GM12878 (cell line): ENCODE data around the gene MPP1. TPM values are rescaled to one million over a fixed set of nuclear protein-coding genes. Genes with fewer than 3 reads are reported as not detected.

ENCODE experiments used
- ATAC-seq: fragments of 200-7000 bp; cut with Tn5 transposase; 3 replicates; pipeline ENCODE4 v1.9.1; 2020; ENCODE audit warnings: mild to moderate bottlenecking, moderate library complexity
- BruUV-seq: library from RNA; stranded (reverse); fragments of 400-500 nt; replicated peaks from 2 replicates; lab custom pipeline; 2021; lab: Mats Ljungman, UMichigan
- CTCF ChIA-PET: fragments of 300-600 bp; sonication (Branson Sonifier 250); formaldehyde crosslinking; extraction: SDS; loops from one replicate; lab custom pipeline; 2021; ENCODE audit warnings: inconsistent platforms; lab: Yijun Ruan, JAX
- POLR2A ChIA-PET: fragments of 350-600 bp; formaldehyde crosslinking; extraction: SDS; loops from one replicate; lab custom pipeline; 2021; ENCODE audit warnings: inconsistent platforms; lab: Charles Lee
- RAD21 ChIA-PET: fragments of 300-600 bp; sonication (Branson Sonifier 250); formaldehyde crosslinking; loops from one replicate; lab custom pipeline; 2023; ENCODE audit warnings: antibody characterized with exemption; ENCODE audit not compliant: unreplicated experiment; lab: Charles Lee
- SMC1A ChIA-PET: fragments of 300-600 bp; sonication (Branson Sonifier 250); formaldehyde crosslinking; loops from one replicate; lab custom pipeline; 2023; ENCODE audit not compliant: unreplicated experiment, uncharacterized antibody; lab: Charles Lee
- DNase-seq: peaks from one replicate; pipeline ENCODE4 v3.0.0-alpha.2; 2011; ENCODE audit warnings: low read depth, low spot score
- FAIRE-seq: peaks from 3 replicates; lab custom pipeline; 2011; peaks lifted over from hg19 to GRCh38; lab: Jason Lieb, UNC
- H2AFZ ChIP-seq: 2 replicates; pipeline ENCODE4 v1.6.0; 2011; ENCODE audit warnings: low read depth, low read length, control low read depth; ENCODE audit not compliant: control insufficient read depth
- H3K27ac ChIP-seq: 2 replicates; pipeline ENCODE4 v1.5.1; 2011; ENCODE audit warnings: control low read depth; ENCODE audit not compliant: control insufficient read depth, insufficient read depth
- H3K27me3 ChIP-seq, 2 experiments: replicated peaks in 1 of 2; 2 replicates each; pipeline versions ENCODE4 v1.6.0 to v1.6.1; 2011; ENCODE audit warnings: low read length in 1 of 2; ENCODE audit not compliant: control insufficient read depth in 2 of 2, insufficient read depth in 2 of 2
- H3K36me3 ChIP-seq, 2 experiments: 2 replicates each; pipeline ENCODE4 v1.5.1; 2011; ENCODE audit warnings: low read length in 1 of 2; ENCODE audit not compliant: control insufficient read depth in 2 of 2, insufficient read depth in 2 of 2
- H3K4me1 ChIP-seq: 2 replicates; pipeline ENCODE4 v1.6.1; 2011; ENCODE audit warnings: mild to moderate bottlenecking, low read length, moderate library complexity, mixed read lengths; ENCODE audit not compliant: control insufficient read depth, insufficient read depth
- H3K4me2 ChIP-seq: 2 replicates; pipeline ENCODE4 v1.6.0; 2011; ENCODE audit warnings: control low read depth; ENCODE audit not compliant: control insufficient read depth, insufficient read depth
- H3K4me3 ChIP-seq: fragments of 200-600 bp; sonication (generic); 2 replicates; pipeline ENCODE4 v1.5.1; 2016
- H3K79me2 ChIP-seq: 2 replicates; pipeline ENCODE4 v1.6.0; 2011; ENCODE audit warnings: low read length; ENCODE audit not compliant: control insufficient read depth, insufficient read depth
- H3K9ac ChIP-seq: 2 replicates; pipeline ENCODE4 v1.8.0; 2011; ENCODE audit warnings: low read length, control low read depth, mixed read lengths; ENCODE audit not compliant: control insufficient read depth, insufficient read depth
- H3K9me3 ChIP-seq: replicated peaks from 3 replicates; pipeline ENCODE4 v1.5.1; 2011; ENCODE audit warnings: mild to moderate bottlenecking, low read length; ENCODE audit not compliant: control insufficient read depth, insufficient read depth
- H4K20me1 ChIP-seq: 2 replicates; pipeline ENCODE4 v1.6.0; 2011; ENCODE audit not compliant: control insufficient read depth, insufficient read depth
- ATF2 ChIP-seq: IDR thresholded peaks from 2 replicates; pipeline ENCODE4 v1.6.1; 2012; ENCODE audit warnings: low read length, inconsistent platforms
- CBX5 ChIP-seq: sonication (generic); IDR thresholded peaks from 2 replicates; pipeline ENCODE4 v1.6.1; 2016; ENCODE audit warnings: low read depth, moderate library complexity, mild to moderate bottlenecking, inconsistent platforms
- CHD1 ChIP-seq: IDR thresholded peaks from 2 replicates; pipeline ENCODE4 v1.6.1; 2012; ENCODE audit warnings: low read depth, low read length, improper control_type of control experiment
- CTCF ChIP-seq, 3 experiments: IDR thresholded peaks in 2 of 3; conservative IDR thresholded peaks in 1 of 3; 2 replicates each; pipeline ENCODE4 v1.5.1; 2011; ENCODE audit warnings: low read depth in 3 of 3, low read length in 3 of 3, mild to moderate bottlenecking in 3 of 3, control low read depth in 2 of 3, moderate library complexity in 2 of 3, inconsistent platforms in 1 of 3, mixed read lengths in 1 of 3; ENCODE audit not compliant: control insufficient read depth in 2 of 3, insufficient read depth in 1 of 3; ENCODE audit errors: extremely low read depth in 1 of 3
- PAX5 ChIP-seq: IDR thresholded peaks from 2 replicates; pipeline ENCODE4 v1.6.1; 2011; ENCODE audit warnings: low read depth, low read length, borderline replicate concordance
- RB1 ChIP-seq: fragments of 450-650 bp; formaldehyde crosslinking; IDR thresholded peaks from 2 replicates; pipeline ENCODE4 v1.6.1; 2017; ENCODE audit warnings: mild to moderate bottlenecking, borderline replicate concordance
- TAF1 ChIP-seq: IDR thresholded peaks from 2 replicates; pipeline ENCODE4 v1.6.1; 2011; ENCODE audit warnings: mild to moderate bottlenecking, low read depth, low read length, borderline replicate concordance
- WRNIP1 ChIP-seq: IDR thresholded peaks from 2 replicates; pipeline ENCODE4 v1.6.1; 2011; ENCODE audit warnings: low read depth, low read length, improper control_type of control experiment, borderline replicate concordance
- ZBTB33 ChIP-seq: fragments of 450-650 bp; IDR thresholded peaks from 2 replicates; pipeline ENCODE4 v1.6.1; 2017; ENCODE audit warnings: mild to moderate bottlenecking
- in situ Hi-C: fragments of 300-500 bp; cut with MboI; formaldehyde crosslinking; loops from 9 replicates; pipeline ENCODE4 v1.14.3; 2018; ENCODE audit warnings: mixed read lengths
- intact Hi-C: fragments of 100-400 bp; cut with micrococcal nuclease; formaldehyde crosslinking; loops from one replicate; pipeline ENCODE4 v1.14.2; 2022; ENCODE audit not compliant: unreplicated experiment
- polyA plus RNA-seq, 11 experiments: library from polyadenylated mRNA; depleted of rRNA in 4 of 11; unstranded in 6 of 11; stranded (reverse) in 5 of 11; fragments of >200 nt; fragmentation: Nextera tagmentation in 4 of 11; fragmentation: Illumina TruSeq in 1 of 11; extraction: Ambion mirVana in 4 of 11; extraction: Trizol in 1 of 11; gene quantifications; 1 replicate in 1 of 11; 2 replicates in 10 of 11; pipeline versions ENCODE4 v1.2.1 to v1.2.3, GENCODE V29; 2011 to 2016; ENCODE audit warnings: inconsistent platforms in 2 of 11, missing spikeins in 2 of 11, low read depth in 1 of 11
- total RNA-seq, 4 experiments: library from RNA; depleted of rRNA in 3 of 4; stranded (reverse); fragments of >200 nt in 3 of 4; fragmentation: Illumina TruSeq in 1 of 4; extraction: Trizol in 1 of 4; gene quantifications; 2 replicates each; pipeline versions ENCODE4 v1.2.1 to v1.2.3, GENCODE V29; 2013 to 2021
- TF ChIP-seq, protein P1 (sequence below): fragments of 450-650 bp; conservative IDR thresholded peaks from 2 replicates; pipeline ENCODE4 v1.6.1; 2017; ENCODE audit warnings: mild to moderate bottlenecking, moderate library complexity
- TF ChIP-seq, protein P2 (sequence below): IDR thresholded peaks from 2 replicates; pipeline ENCODE4 v1.6.1; 2011; ENCODE audit warnings: borderline replicate concordance, low read depth, mild to moderate bottlenecking, moderate library complexity, mixed read lengths, low read length; ENCODE audit not compliant: insufficient read depth; ENCODE audit errors: extremely low read length

Gene MPP1
- total and polyA plus RNA-seq, 10 of the 15 experiments (the other 5 are each of a cell fraction or from before 2014, with no cell fraction given): 1.9 to 20.1 (median 14.8) TPM

DNA sequence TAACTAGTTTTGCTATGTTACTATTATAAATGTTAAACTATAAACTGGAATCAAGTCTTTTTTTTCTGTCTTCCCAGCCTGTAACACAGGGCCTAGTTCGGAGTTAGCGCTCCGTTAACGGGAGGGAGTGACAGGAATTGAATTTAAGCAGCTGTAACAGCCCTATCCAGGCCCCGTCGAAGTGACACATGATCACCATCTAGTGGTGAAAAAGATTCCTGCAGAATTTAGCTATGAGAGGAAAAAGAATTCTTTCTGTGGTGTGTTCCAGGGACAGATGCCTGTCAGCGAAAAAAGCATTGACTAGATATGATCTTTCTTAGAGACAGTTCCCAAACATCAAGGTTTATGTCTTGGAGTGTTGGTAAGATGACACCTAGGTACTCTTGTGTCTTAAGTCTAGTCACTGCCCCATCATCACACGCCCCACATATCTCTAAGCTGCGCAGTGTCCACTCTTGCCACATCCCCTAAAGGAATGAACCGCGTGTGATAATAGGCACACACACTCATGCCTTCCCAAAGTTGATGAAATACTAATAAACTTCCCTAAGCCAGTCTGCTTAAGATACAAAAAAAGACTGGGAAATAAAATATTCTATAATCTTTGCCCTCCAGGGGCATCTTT, 56.5 kb downstream of the MPP1 start (continued):
- peak; percentile 74 to 75 (median 75) for TF ChIP-seq CTCF (IDR thresholded peaks at IDR 0.05 in 2 of 3, conservative IDR thresholded peaks at IDR 0.05 in 1 of 3; ENCODE audit: control insufficient read depth in 2 of 3, extremely low read depth in 1 of 3, insufficient read depth in 1 of 3, low read depth in 3 of 3, low read length in 3 of 3)
- TF ChIP-seq, protein P1, sequence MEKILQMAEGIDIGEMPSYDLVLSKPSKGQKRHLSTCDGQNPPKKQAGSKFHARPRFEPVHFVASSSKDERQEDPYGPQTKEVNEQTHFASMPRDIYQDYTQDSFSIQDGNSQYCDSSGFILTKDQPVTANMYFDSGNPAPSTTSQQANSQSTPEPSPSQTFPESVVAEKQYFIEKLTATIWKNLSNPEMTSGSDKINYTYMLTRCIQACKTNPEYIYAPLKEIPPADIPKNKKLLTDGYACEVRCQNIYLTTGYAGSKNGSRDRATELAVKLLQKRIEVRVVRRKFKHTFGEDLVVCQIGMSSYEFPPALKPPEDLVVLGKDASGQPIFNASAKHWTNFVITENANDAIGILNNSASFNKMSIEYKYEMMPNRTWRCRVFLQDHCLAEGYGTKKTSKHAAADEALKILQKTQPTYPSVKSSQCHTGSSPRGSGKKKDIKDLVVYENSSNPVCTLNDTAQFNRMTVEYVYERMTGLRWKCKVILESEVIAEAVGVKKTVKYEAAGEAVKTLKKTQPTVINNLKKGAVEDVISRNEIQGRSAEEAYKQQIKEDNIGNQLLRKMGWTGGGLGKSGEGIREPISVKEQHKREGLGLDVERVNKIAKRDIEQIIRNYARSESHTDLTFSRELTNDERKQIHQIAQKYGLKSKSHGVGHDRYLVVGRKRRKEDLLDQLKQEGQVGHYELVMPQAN: no peak

DNA sequence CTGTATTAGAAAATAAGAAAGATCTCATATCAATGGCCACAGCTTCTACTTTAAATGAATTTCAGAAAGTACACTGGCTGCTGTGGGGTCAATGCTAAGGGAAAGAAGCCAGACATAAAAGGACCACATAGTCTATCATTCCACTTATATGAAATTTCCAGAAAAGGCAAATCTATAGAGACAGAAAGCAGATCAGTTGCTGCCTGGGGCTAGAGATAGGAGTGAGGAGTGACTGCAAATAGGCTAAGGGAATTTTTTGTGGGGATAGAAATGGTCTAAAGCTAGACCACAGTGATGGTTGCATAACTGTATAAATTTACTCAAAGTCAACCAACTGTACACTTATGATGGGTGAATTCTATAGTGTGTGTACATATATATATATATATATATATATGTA, 62.7 kb downstream of the MPP1 start:
- ChIA-PET POLR2A (no interaction called here), RAD21 (no interaction called here), SMC1A (no interaction called here), CTCF (no interaction called here)
- BruUV-seq: no TSS peak
- no peak overlapping the region for H3K9ac ChIP-seq
- no peak overlapping the region for H3K4me3 ChIP-seq
- DNase-seq (no peak), ATAC-seq (no peak), FAIRE-seq (no peak)
- no peak overlapping the region for H3K4me2 ChIP-seq
- no peaks in the 10 kb centered on the region for H3K79me2 ChIP-seq
- no peaks in the 10 kb centered on the region for H3K9me3 ChIP-seq
- in situ Hi-C loops: loop anchor here (25.0 kb wide), 1 partner anchor 155 kb away; the partner anchor contains the start of gene CTAG1A
- H3K27me3 ChIP-seq: no peaks in the 10 kb centered on the region
- H3K27ac ChIP-seq: no peak overlapping the region
- H4K20me1 ChIP-seq: no peaks in the 10 kb centered on the region
- H3K36me3 ChIP-seq: no peaks in the 10 kb centered on the region
- intact Hi-C loops: no loop called here
- no peaks in the 10 kb centered on the region; the same call in 1 of the 2 replicates for H3K4me1 ChIP-seq
- H2AFZ ChIP-seq: no peak overlapping the region
- TF ChIP-seq PAX5 (no peak), ATF2 (no peak), RB1 (no peak), CBX5 (no peak), CHD1 (no peak), WRNIP1 (no peak), TAF1 (no peak), ZBTB33 (no peak)
- TF ChIP-seq, protein P2, sequence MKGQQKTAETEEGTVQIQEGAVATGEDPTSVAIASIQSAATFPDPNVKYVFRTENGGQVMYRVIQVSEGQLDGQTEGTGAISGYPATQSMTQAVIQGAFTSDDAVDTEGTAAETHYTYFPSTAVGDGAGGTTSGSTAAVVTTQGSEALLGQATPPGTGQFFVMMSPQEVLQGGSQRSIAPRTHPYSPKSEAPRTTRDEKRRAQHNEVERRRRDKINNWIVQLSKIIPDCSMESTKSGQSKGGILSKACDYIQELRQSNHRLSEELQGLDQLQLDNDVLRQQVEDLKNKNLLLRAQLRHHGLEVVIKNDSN: no peak
